ENCODE measurements around the gene KLHL30. TPM values are rescaled to one million over a fixed set of nuclear protein-coding genes. Genes with fewer than 3 reads are reported as not detected.

The KLHL30 gene
- total RNA-seq, 1 experiment from 2014 or later: 0.61 TPM

- ChIA-PET RAD21 (ENCODE audit: low non-redundant PET in 1 of 2, low total read pairs in 2 of 2, uncharacterized antibody in 2 of 2, unreplicated experiment in 2 of 2) (no interaction called here), CTCF (no interaction called here), POLR2A (no interaction called here)
- H4K20me1 ChIP-seq (ENCODE audit: insufficient read depth): no peaks in the 10 kb centered on the region
- H3K9ac ChIP-seq (ENCODE audit: low read length): no peak overlapping the region
- no peak for DNase-seq (ENCODE audit: low read depth, low spot score)
- H3K27me3 ChIP-seq (ENCODE audit: insufficient read depth, low read length): no peaks in the 10 kb centered on the region
- no peak overlapping the region for H3K27ac ChIP-seq (ENCODE audit: low read depth, low read length)
- H3K9me3 ChIP-seq (ENCODE audit: control insufficient read depth in 1 of 2, insufficient read depth in 1 of 2, low read depth in 1 of 2, low read length in 2 of 2): no peaks in the 10 kb centered on the region
- 0 out of 2 replicates have a peak overlapping the region, but pooled peaks have one; percentile 19 for H3K4me2 ChIP-seq (ENCODE audit: low read length)
- no peak overlapping the region for H2AFZ ChIP-seq (ENCODE audit: low read depth, low read length, poor library complexity, severe bottlenecking)
- intact Hi-C loops (cut with micrococcal nuclease): loop anchor here (1.0 kb wide), 1 partner anchor 249 kb away; no protein-coding TSS in a partner anchor
- TF ChIP-seq, protein P1, sequence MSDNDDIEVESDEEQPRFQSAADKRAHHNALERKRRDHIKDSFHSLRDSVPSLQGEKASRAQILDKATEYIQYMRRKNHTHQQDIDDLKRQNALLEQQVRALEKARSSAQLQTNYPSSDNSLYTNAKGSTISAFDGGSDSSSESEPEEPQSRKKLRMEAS (IDR thresholded peaks at IDR 0.05): no peak
- TF ChIP-seq ZFX (IDR thresholded peaks at IDR 0.05) (no peak), SP1 (IDR thresholded peaks at IDR 0.05; ENCODE audit: low read depth) (no peak), TCF7L2 (IDR thresholded peaks at IDR 0.05; ENCODE audit: borderline replicate concordance, extremely low read depth, insufficient read depth, insufficient read length) (no peak)
- no TSS peak for BruUV-seq (replicated peaks)
- H3K4me1 ChIP-seq (ENCODE audit: control insufficient read depth in 1 of 2, insufficient read depth in 2 of 2, low read length in 2 of 2): peaks cover 0 to 3% of the 10 kb centered on the region in 2 experiments; a peak in 1 of 4 replicates
- no peaks in the 10 kb centered on the region for H3K36me3 ChIP-seq (ENCODE audit: control insufficient read depth in 1 of 2, insufficient read depth in 2 of 2, low read length in 2 of 2)
- H3K4me3 ChIP-seq (replicated peaks in 1 of 2; ENCODE audit: low read depth in 1 of 2, low read length in 2 of 2): no peak overlapping the region
- ATAC-seq: peak; percentile 38; the same call in 1 of the 2 replicates
- no peaks in the 10 kb centered on the region for H3K9me2 ChIP-seq (ENCODE audit: insufficient read depth)
- H3K79me2 ChIP-seq (ENCODE audit: insufficient read depth, low read length): no peaks in the 10 kb centered on the region
Observed at GRCh38 chr2:238107525-238108422, 30.7 kb upstream of the KLHL30 start.

DNA sequence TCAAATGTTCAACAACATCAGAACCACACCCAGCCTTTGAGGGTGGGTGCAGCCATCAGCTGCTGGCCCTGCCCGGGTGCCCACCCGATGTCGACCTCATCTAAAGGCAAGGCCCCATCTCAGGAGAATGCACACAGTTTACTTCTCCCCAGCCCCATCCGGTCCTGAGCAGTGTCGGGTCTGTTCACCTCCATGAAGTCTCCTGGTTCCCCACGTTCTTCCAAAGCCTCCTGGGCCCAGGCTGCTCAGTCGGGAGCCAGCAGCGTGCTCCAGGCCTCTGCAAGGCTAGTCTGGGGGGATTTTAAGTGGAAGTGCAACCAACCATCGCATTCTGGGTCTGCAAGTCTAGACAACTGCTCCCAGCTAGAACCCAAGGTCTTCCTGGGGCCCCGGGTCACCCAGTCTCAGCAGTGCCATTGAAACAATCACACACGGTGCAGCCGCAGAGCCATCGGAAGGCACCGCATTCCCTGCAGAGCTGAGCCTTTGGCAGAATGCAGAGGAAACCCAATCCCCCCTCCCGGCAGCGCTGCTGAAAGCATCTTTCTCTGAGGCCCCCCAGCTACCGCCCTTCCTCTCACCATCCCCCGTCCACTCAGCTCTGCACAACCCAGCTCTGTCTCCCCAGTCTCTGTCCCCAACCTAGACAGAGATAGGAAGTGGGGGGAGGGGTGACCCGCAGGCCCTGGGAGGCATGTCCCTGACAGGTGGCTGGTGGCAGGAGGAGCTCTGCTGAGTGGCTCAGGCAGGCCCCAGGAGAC, 29.9 kb upstream of the KLHL30 start:
- ATAC-seq (no peak), DNase-seq (ENCODE audit: low read depth, low spot score) (no peak)
- ChIA-PET CTCF (interaction anchor here (1.2 kb wide), 1 partner anchor 250 kb away, joined by 4 read pairs; no protein-coding TSS in a partner anchor), RAD21 (ENCODE audit: low non-redundant PET in 1 of 2, low total read pairs in 2 of 2, uncharacterized antibody in 2 of 2, unreplicated experiment in 2 of 2) (interaction anchor here in 1 of 2 experiments (1.1 kb wide), 1 partner anchor 155 kb away, joined by 3 read pairs; no protein-coding TSS in a partner anchor), POLR2A (interaction anchor here (0.7 kb wide), 2 partner anchors 33 to 1575 kb away, joined by 6 to 8 read pairs; no protein-coding TSS in a partner anchor)
- Histone ChIP-seq H3K36me3 (ENCODE audit: control insufficient read depth in 1 of 2, insufficient read depth in 2 of 2, low read length in 2 of 2) (no peaks in the 10 kb centered on the region), H3K9me2 (ENCODE audit: insufficient read depth) (no peaks in the 10 kb centered on the region), H3K9me3 (ENCODE audit: control insufficient read depth in 1 of 2, insufficient read depth in 1 of 2, low read depth in 1 of 2, low read length in 2 of 2) (no peaks in the 10 kb centered on the region), H3K4me1 (ENCODE audit: control insufficient read depth in 1 of 2, insufficient read depth in 2 of 2, low read length in 2 of 2) (peaks cover 0 to 3% of the 10 kb centered on the region in 2 experiments; a peak in 1 of 4 replicates), H3K9ac (ENCODE audit: low read length) (no peak overlapping the region), H3K4me2 (ENCODE audit: low read length) (no peak overlapping the region), H4K20me1 (ENCODE audit: insufficient read depth) (no peaks in the 10 kb centered on the region), H3K79me2 (ENCODE audit: insufficient read depth, low read length) (no peaks in the 10 kb centered on the region), H2AFZ (ENCODE audit: low read depth, low read length, poor library complexity, severe bottlenecking) (no peak overlapping the region), H3K27me3 (ENCODE audit: insufficient read depth, low read length) (no peaks in the 10 kb centered on the region), H3K27ac (ENCODE audit: low read depth, low read length) (no peak overlapping the region), H3K4me3 (replicated peaks in 1 of 2; ENCODE audit: low read depth in 1 of 2, low read length in 2 of 2) (no peak overlapping the region)
- BruUV-seq (replicated peaks): no TSS peak
- intact Hi-C loops (cut with micrococcal nuclease): no loop called here
- TF ChIP-seq ZFX (IDR thresholded peaks at IDR 0.05): no peak
- no peak for TF ChIP-seq YY1 (IDR thresholded peaks at IDR 0.05; ENCODE audit: extremely low read depth, insufficient replicate concordance, low read depth, low read length)
